Right atrium auricular region (tissue), 2 donors: ENCODE data around the gene BEGAIN. TPM values are rescaled to one million over a fixed set of nuclear protein-coding genes. Genes with fewer than 3 reads are reported as not detected.

Experiments
- DNase-seq: peaks from one replicate; pipeline ENCODE4 v3.0.0-alpha.2; 2019; ENCODE audit warnings: low spot score
- H3K27ac ChIP-seq, 2 donors: fragments of 200-600 bp; sonication (generic); 1 replicate in 1 of 2; 2 replicates in 1 of 2; pipeline ENCODE4 v1.5.1; 2016 to 2019
- H3K27me3 ChIP-seq, 2 donors: fragments of 200-600 bp; sonication (generic); one replicate each; pipeline versions ENCODE4 v1.5.1 to v1.6.0; 2017 to 2019
- H3K36me3 ChIP-seq: fragments of 200-600 bp; sonication (generic); one replicate; pipeline ENCODE4 v1.5.1; 2016
- H3K4me1 ChIP-seq, 2 donors: fragments of 200-600 bp; sonication (generic); one replicate each; pipeline versions ENCODE4 v1.5.1 to v1.6.0; 2017 to 2019
- H3K4me3 ChIP-seq, 2 donors: fragments of 200-600 bp; sonication (generic); 1 replicate in 1 of 2; 2 replicates in 1 of 2; pipeline ENCODE4 v1.5.1; 2017 to 2019; ENCODE audit warnings: mild to moderate bottlenecking in 1 of 2, moderate library complexity in 1 of 2
- H3K9me3 ChIP-seq, 2 donors: fragments of 200-600 bp; sonication (generic); one replicate each; pipeline ENCODE4 v1.5.1; 2019
- CTCF ChIP-seq, 2 donors: fragments of 200-600 bp; sonication (generic); IDR thresholded peaks; one replicate each; pipeline ENCODE4 v1.5.1; 2019; ENCODE audit warnings: antibody characterized with exemption in 2 of 2
- total RNA-seq, 2 donors: library from RNA; depleted of rRNA; stranded (reverse); fragments of >200 nt; gene quantifications; one replicate each; pipeline ENCODE4 v1.1.0, GENCODE V29; 2016

Gene BEGAIN
- total RNA-seq, 2 donors from 2014 or later: 0.93 to 5.7 TPM

GRCh38 chr14:100568998-100569733 is 18.1 kb downstream of the BEGAIN start:
- DNase-seq: no peak
- H3K27ac ChIP-seq: no peak overlapping the region
- peak overlapping the region; percentile 35 to 54 for H3K4me3 ChIP-seq
- TF ChIP-seq CTCF (IDR thresholded peaks at IDR 0.05): no peak
- peaks cover 0 to 18% of the 10 kb centered on the region in 2 donors for H3K27me3 ChIP-seq
- H3K36me3 ChIP-seq: no peaks in the 10 kb centered on the region
- peaks cover 0 to 24% of the 10 kb centered on the region in 2 donors for H3K4me1 ChIP-seq
- no peaks in the 10 kb centered on the region for H3K9me3 ChIP-seq

GRCh38 chr14:100568164-100568997 is 18.8 kb downstream of the BEGAIN start:
- DNase-seq: no peak
- H3K4me3 ChIP-seq: peak overlapping the region; percentile 35 to 54
- H3K27ac ChIP-seq: no peak overlapping the region
- peaks cover 0 to 24% of the 10 kb centered on the region in 2 donors for H3K4me1 ChIP-seq
- no peaks in the 10 kb centered on the region for H3K36me3 ChIP-seq
- no peaks in the 10 kb centered on the region for H3K9me3 ChIP-seq
- TF ChIP-seq CTCF (IDR thresholded peaks at IDR 0.05): no peak
- peaks cover 0 to 18% of the 10 kb centered on the region in 2 donors for H3K27me3 ChIP-seq

- peak overlapping the region; percentile 35 to 54 for H3K4me3 ChIP-seq
- peaks cover 0 to 18% of the 10 kb centered on the region in 2 donors for H3K27me3 ChIP-seq
- H3K4me1 ChIP-seq: peaks cover 0 to 24% of the 10 kb centered on the region in 2 donors
- DNase-seq: no peak
- TF ChIP-seq CTCF (IDR thresholded peaks at IDR 0.05): no peak
- no peaks in the 10 kb centered on the region for H3K36me3 ChIP-seq
- no peaks in the 10 kb centered on the region for H3K9me3 ChIP-seq
- H3K27ac ChIP-seq: no peak overlapping the region
These were observed 19.4 kb downstream of the BEGAIN start for GRCh38 chr14:100567877-100568163.

- Histone ChIP-seq H3K27ac (no peak overlapping the region), H3K4me1 (peaks cover 0 to 24% of the 10 kb centered on the region in 2 donors), H3K4me3 (peak overlapping the region; percentile 35 to 54), H3K36me3 (no peaks in the 10 kb centered on the region), H3K27me3 (peaks cover 0 to 17% of the 10 kb centered on the region in 2 donors), H3K9me3 (no peaks in the 10 kb centered on the region)
- DNase-seq: no peak
- no peak for TF ChIP-seq CTCF (IDR thresholded peaks at IDR 0.05)
These were observed 20.0 kb downstream of the BEGAIN start for GRCh38 chr14:100567009-100567876.

- Histone ChIP-seq H3K27me3 (peaks cover 0 to 11% of the 10 kb centered on the region in 2 donors), H3K9me3 (no peaks in the 10 kb centered on the region), H3K27ac (no peak overlapping the region), H3K4me1 (peaks cover 0 to 24% of the 10 kb centered on the region in 2 donors), H3K36me3 (no peaks in the 10 kb centered on the region), H3K4me3 (no peak overlapping the region)
- DNase-seq: no peak
- TF ChIP-seq CTCF (IDR thresholded peaks at IDR 0.05): no peak
These were observed 20.6 kb downstream of the BEGAIN start for GRCh38 chr14:100566586-100566985.
